Gastroesophageal sphincter (tissue), 4 donors: ENCODE data around the gene PARK7. TPM values are rescaled to one million over a fixed set of nuclear protein-coding genes. Genes with fewer than 3 reads are reported as not detected.
A peak's percentile ranks its signal among the peaks of the same experiment; 100 is the strongest.
"Not testable (repeated sequence)": the region's sequence is repeated elsewhere in the genome, so short reads cannot be mapped to it uniquely, and the experiment has no call there.

Source experiments
- ATAC-seq: fragments of 150-250 bp; one replicate; pipeline ENCODE4 v1.9.1; 2016; ENCODE audit warnings: mild to moderate bottlenecking, moderate library complexity
- H3K27ac ChIP-seq, 4 donors: fragments of 200-600 bp; sonication (generic) in 3 of 4; 1 replicate in 3 of 4; 2 replicates in 1 of 4; pipeline ENCODE4 v1.5.1; 2016 to 2019
- H3K27me3 ChIP-seq: fragments of 200-600 bp; sonication (generic); one replicate; pipeline ENCODE4 v1.5.1; 2019
- H3K36me3 ChIP-seq, 2 donors: fragments of 200-600 bp; sonication (generic); one replicate each; pipeline ENCODE4 v1.5.1; 2019; ENCODE audit warnings: control low read depth in 1 of 2
- H3K4me1 ChIP-seq, 3 donors: fragments of 200-600 bp; sonication (generic); 1 replicate in 2 of 3; 2 replicates in 1 of 3; pipeline ENCODE4 v1.5.1; 2016 to 2019; ENCODE audit warnings: control low read depth in 2 of 3
- H3K4me3 ChIP-seq, 2 donors: fragments of 200-600 bp; sonication (generic); one replicate each; pipeline ENCODE4 v1.5.1; 2019; ENCODE audit warnings: mild to moderate bottlenecking in 1 of 2, moderate library complexity in 1 of 2
- H3K9me3 ChIP-seq, 3 donors: fragments of 200-600 bp; sonication (generic); one replicate each; pipeline ENCODE4 v1.5.1; 2017 to 2019; ENCODE audit warnings: control low read depth in 2 of 3
- EP300 ChIP-seq: sonication (generic); formaldehyde crosslinking; IDR thresholded peaks from one replicate; pipeline ENCODE4 v1.6.1; 2017; ENCODE audit warnings: antibody characterized with exemption, mild to moderate bottlenecking
- POLR2A ChIP-seq, 2 donors: fragments of 450-650 bp; IDR thresholded peaks; one replicate each; pipeline ENCODE4 v1.6.1; 2017; ENCODE audit warnings: antibody characterized with exemption in 2 of 2, mild to moderate bottlenecking in 2 of 2, moderate library complexity in 1 of 2
- POLR2AphosphoS5 ChIP-seq: sonication (generic); formaldehyde crosslinking; IDR thresholded peaks from one replicate; pipeline ENCODE4 v1.6.1; 2017; ENCODE audit warnings: antibody characterized with exemption
- WGBS, 2 donors: methylation state at CpG; one replicate each; pipeline ENCODE4 v1.1.5; 2018; ENCODE audit warnings: low coverage in 1 of 2; 5-methylcytosine and 5-hydroxymethylcytosine counted together
- total RNA-seq, 4 donors: library from RNA; depleted of rRNA; stranded (reverse); fragments of >200 nt; gene quantifications; one replicate each; pipeline ENCODE4 v1.1.0, GENCODE V29; 2016
- TF ChIP-seq, protein P1 (sequence below), 4 experiments: fragments of 200-600 bp in 2 of 4; fragments of 450-650 bp in 2 of 4; sonication (generic) in 1 of 4; IDR thresholded peaks; one replicate each; pipeline ENCODE4 v1.5.1; 2017 to 2019; ENCODE audit warnings: antibody characterized with exemption in 4 of 4, mild to moderate bottlenecking in 2 of 4, moderate library complexity in 2 of 4

PARK7 gene
- total RNA-seq, 4 donors from 2014 or later: 208 to 250 (median 224) TPM

DNA sequence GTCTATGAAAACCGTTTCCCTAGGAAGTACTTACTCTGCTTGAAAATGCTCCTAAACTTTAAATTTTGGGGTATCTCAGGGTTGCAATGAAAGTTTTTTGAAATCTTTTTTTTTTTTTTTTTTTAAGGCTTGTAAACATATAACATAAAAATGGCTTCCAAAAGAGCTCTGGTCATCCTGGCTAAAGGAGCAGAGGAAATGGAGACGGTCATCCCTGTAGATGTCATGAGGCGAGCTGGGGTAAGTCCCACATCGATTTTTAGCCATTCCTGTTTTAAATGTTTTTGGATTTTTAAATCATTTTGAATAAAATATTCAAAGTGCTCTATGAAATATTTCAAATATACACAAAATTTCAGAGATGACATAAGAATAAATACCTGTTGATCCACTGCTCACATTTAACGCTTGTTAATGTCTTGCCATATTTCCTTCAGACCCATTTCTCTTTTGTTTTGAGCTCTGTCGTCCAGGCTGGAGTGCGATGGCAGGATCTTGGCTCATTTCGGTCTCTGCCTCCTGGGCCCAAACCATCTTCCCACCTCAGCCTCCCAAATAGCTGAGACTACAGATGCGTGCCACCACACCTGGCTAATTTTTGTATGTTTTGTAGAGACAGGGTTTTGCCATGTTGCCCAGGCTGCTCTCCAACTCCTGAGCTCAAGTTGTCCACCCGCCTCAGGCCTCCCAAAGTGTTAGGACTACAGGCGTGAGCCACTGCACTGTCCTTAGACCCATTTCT is 1.3 kb downstream of the PARK7 start:
- H3K9me3 ChIP-seq: no peaks in the 10 kb centered on the region
- H3K27me3 ChIP-seq: no peaks in the 10 kb centered on the region
- WGBS, 2 donors: 84 to 85% methylated on average over 9 to 11 of the region's 11 CpGs
- H3K4me3 ChIP-seq: peak overlapping the region; percentile 71 to 72
- H3K36me3 ChIP-seq: peaks cover 2 to 50% of the 10 kb centered on the region in 2 donors
- peaks cover 0 to 67% (median 9%) of the 10 kb centered on the region in 3 donors for H3K4me1 ChIP-seq
- ATAC-seq: no peak
- peak overlapping the region in 2 of 4 donors; percentile 88 to 97 for H3K27ac ChIP-seq
- TF ChIP-seq POLR2AphosphoS5: no peak
- TF ChIP-seq POLR2A (IDR thresholded peaks at IDR 0.05): no peak
- TF ChIP-seq, protein P1, sequence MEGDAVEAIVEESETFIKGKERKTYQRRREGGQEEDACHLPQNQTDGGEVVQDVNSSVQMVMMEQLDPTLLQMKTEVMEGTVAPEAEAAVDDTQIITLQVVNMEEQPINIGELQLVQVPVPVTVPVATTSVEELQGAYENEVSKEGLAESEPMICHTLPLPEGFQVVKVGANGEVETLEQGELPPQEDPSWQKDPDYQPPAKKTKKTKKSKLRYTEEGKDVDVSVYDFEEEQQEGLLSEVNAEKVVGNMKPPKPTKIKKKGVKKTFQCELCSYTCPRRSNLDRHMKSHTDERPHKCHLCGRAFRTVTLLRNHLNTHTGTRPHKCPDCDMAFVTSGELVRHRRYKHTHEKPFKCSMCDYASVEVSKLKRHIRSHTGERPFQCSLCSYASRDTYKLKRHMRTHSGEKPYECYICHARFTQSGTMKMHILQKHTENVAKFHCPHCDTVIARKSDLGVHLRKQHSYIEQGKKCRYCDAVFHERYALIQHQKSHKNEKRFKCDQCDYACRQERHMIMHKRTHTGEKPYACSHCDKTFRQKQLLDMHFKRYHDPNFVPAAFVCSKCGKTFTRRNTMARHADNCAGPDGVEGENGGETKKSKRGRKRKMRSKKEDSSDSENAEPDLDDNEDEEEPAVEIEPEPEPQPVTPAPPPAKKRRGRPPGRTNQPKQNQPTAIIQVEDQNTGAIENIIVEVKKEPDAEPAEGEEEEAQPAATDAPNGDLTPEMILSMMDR (IDR thresholded peaks at IDR 0.05): no peak
- TF ChIP-seq EP300: no peak

DNA sequence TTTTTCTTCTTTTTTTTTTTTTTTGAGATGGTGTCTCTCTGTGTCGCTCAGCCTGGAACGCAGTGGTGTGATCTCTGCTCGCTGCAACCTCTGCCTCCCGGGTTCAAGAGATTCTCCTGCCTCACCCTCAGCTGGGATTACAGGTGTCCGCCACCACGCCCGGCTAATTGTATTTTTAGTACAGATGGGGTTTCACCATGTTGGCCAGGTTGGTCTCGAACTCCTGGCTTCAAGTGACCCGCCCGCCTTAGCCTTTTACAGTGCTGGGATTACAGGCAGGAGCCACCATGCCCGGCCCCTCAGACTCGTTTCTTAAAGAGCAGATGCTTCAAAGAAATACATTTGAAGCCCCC is 1.8 kb downstream of the PARK7 start:
- not testable (repeated sequence) for H3K4me3 ChIP-seq, H3K9me3 ChIP-seq, ATAC-seq, H3K27ac ChIP-seq, H3K27me3 ChIP-seq
- Histone ChIP-seq H3K36me3 (peaks cover 2 to 52% of the 10 kb centered on the region in 2 donors), H3K4me1 (peaks cover 0 to 68% (median 9%) of the 10 kb centered on the region in 3 donors)
- 82 to 93% methylated on average over 4 to 5 of the region's 12 CpGs for WGBS, 2 donors

DNA sequence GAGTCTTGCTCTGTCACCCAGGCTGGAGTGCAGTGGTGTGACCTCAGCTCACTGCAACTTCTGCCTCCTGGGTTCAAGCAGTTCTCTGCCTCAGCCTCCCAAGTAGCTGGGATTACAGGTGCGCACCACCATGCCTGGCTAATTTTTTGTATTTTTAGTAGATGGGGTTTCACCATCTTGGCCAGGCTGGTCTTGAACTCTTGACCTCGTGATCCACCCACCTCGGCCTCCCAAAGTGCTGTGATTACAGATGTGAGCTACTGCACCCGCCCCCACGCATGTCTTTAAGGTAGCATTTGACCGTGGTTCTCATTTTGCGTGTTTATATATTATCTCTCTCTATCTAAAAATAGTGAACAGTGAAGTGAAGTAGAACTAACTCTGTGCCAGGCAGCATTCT is 2.3 kb downstream of the PARK7 start:
- Histone ChIP-seq H3K4me1 (peaks cover 0 to 68% (median 9%) of the 10 kb centered on the region in 3 donors), H3K36me3 (peaks cover 2 to 57% of the 10 kb centered on the region in 2 donors)
- H3K4me3 ChIP-seq, H3K27ac ChIP-seq, H3K27me3 ChIP-seq, ATAC-seq, H3K9me3 ChIP-seq: not testable (repeated sequence)
- WGBS, 2 donors: 81 to 88% methylated on average over 5 to 7 of the region's 7 CpGs

DNA sequence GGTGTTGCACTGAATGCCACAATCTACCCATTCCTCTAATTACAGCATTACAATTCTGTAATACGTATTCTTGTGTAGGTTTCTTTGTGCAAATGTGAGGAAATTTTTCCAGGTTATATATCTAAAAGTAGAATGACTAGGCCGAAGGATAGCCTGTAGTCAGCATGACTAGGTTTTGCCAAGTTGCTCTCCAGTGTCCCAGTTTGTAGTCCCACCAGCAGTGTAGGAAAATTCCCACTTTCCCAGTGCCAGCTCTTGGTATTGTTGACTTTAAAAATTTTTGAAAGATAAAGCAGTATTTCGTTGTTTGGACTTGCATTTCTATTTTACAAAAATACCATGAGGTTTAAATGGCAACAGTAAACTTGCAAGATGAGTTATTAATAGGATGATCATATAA is 3.0 kb downstream of the PARK7 start:
- WGBS, 2 donors: 70 to 85% methylated on average over 3 of the region's 3 CpGs
- H3K9me3 ChIP-seq: no peaks in the 10 kb centered on the region
- H3K27me3 ChIP-seq: no peaks in the 10 kb centered on the region
- H3K27ac ChIP-seq: no peak overlapping the region
- no peak for ATAC-seq
- peaks cover 0 to 68% (median 9%) of the 10 kb centered on the region in 3 donors for H3K4me1 ChIP-seq
- TF ChIP-seq EP300: no peak
- TF ChIP-seq, protein P1 (IDR thresholded peaks at IDR 0.05): no peak
- TF ChIP-seq POLR2AphosphoS5: no peak
- TF ChIP-seq POLR2A (IDR thresholded peaks at IDR 0.05): no peak
- H3K4me3 ChIP-seq: no peak overlapping the region
- H3K36me3 ChIP-seq: peaks cover 2 to 63% of the 10 kb centered on the region in 2 donors

DNA sequence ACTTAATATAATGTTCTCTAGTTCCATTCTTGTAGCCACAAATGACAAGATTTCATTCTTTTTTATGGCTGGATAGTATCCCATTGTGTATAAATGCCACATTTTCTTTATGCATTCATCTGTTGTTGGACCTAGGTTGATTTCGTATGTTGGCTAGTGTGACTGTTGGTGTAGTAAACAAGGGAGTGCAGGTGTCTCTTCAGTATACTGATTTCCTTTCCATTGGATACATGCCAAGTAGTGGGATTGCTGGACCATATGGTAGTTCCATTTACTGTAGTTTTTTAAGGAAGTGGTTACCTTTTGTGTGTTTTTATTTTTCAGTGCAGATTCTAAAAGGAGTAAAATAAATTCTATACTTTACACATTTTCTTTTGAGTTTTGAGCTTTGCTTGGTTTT is 5.7 kb downstream of the PARK7 start:
- H3K9me3 ChIP-seq: no peaks in the 10 kb centered on the region
- H3K27me3 ChIP-seq: no peaks in the 10 kb centered on the region
- no peak overlapping the region for H3K27ac ChIP-seq
- H3K4me3 ChIP-seq: no peak overlapping the region
- no peak for ATAC-seq
- WGBS, 2 donors: 13 to 50% methylated on average over 1 of the region's 1 CpG
- peaks cover 0 to 58% (median 5%) of the 10 kb centered on the region in 3 donors for H3K4me1 ChIP-seq
- no peak for TF ChIP-seq EP300
- TF ChIP-seq POLR2A (IDR thresholded peaks at IDR 0.05): no peak
- TF ChIP-seq, protein P1 (IDR thresholded peaks at IDR 0.05): no peak
- no peak for TF ChIP-seq POLR2AphosphoS5
- H3K36me3 ChIP-seq: peaks cover 5 to 91% of the 10 kb centered on the region in 2 donors

DNA sequence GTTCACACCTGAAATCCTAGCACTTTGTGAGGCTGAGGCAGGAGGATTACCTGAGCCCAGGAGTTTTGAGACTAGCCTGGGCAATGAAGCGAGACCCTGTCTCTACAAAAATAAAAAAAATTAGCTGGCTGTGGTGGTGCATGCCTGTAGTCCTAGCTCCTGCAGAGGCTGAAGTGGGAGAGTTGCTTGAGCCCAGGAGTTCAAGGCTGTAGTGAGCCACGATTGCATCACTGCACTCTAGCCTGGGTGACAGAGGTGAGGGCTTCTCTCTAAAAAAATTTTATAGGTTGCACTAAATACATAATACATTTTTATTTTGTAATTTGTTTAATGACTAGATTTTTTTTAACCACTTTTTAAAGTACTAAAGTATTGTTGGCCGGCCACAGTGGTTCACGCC is 6.1 kb downstream of the PARK7 start:
- no peak overlapping the region for H3K27ac ChIP-seq
- H3K9me3 ChIP-seq: no peaks in the 10 kb centered on the region
- no peaks in the 10 kb centered on the region for H3K27me3 ChIP-seq
- H3K4me3 ChIP-seq: no peak overlapping the region
- ATAC-seq: no peak
- peaks cover 5 to 95% of the 10 kb centered on the region in 2 donors for H3K36me3 ChIP-seq
- peaks cover 0 to 53% (median 5%) of the 10 kb centered on the region in 3 donors for H3K4me1 ChIP-seq
- TF ChIP-seq POLR2A (IDR thresholded peaks at IDR 0.05) (no peak), POLR2AphosphoS5 (no peak), EP300 (no peak)
- TF ChIP-seq, protein P1 (IDR thresholded peaks at IDR 0.05): no peak
- 82% methylated on average over 3 of the region's 4 CpGs for WGBS, 2 donors
